SK-N-MC (cell line): ENCODE measurements around the gene OLFM3.

ENCODE experiments used
- EZH2 ChIP-seq: fragments of 200-600 bp; sonication (generic); IDR thresholded peaks from one replicate; pipeline ENCODE4 v1.6.1; 2017; ENCODE audit warnings: antibody characterized with exemption
- POLR2AphosphoS5 ChIP-seq: IDR thresholded peaks from 2 replicates; pipeline ENCODE4 v1.6.1; 2012; ENCODE audit warnings: mild to moderate bottlenecking, low read depth, low read length, borderline replicate concordance

- TF ChIP-seq EZH2 (no peak), POLR2AphosphoS5 (no peak)
These were observed 76.1 kb downstream of the OLFM3 start for GRCh38 chr1:101920577-101920976.
